HCT116 (cell line): ENCODE data around the gene SLC40A1. TPM values are rescaled to one million over a fixed set of nuclear protein-coding genes. Genes with fewer than 3 reads are reported as not detected.

ENCODE experiments used
- ATAC-seq: fragments of 200-7000 bp; cut with Tn5 transposase; 2 replicates; pipeline ENCODE4 v1.9.1; 2020; ENCODE audit warnings: mild to moderate bottlenecking, moderate library complexity
- BruUV-seq: library from RNA; stranded (reverse); fragments of 400-500 nt; replicated peaks from 2 replicates; lab custom pipeline; 2021; lab: Mats Ljungman, UMichigan
- CTCF ChIA-PET: fragments of 300-600 bp; sonication (Branson Sonifier 250); formaldehyde crosslinking; loops from one replicate; lab custom pipeline; 2021; ENCODE audit warnings: antibody characterized with exemption; lab: Charles Lee
- POLR2A ChIA-PET: fragments of 300-600, 350-600 bp; sonication (Branson Sonifier 250); formaldehyde crosslinking; loops from one replicate; lab custom pipeline; 2021; ENCODE audit warnings: antibody characterized with exemption; lab: Charles Lee
- RAD21 ChIA-PET, 2 experiments: fragments of 300-600 bp; sonication (Branson Sonifier 250); formaldehyde crosslinking; loops; one replicate each; lab custom pipeline; 2023; ENCODE audit warnings: low total read pairs in 2 of 2; ENCODE audit not compliant: uncharacterized antibody in 2 of 2, unreplicated experiment in 2 of 2, low non-redundant PET in 1 of 2; lab: Charles Lee
- DNase-seq: peaks from one replicate; pipeline ENCODE4 v3.0.0-alpha.2; 2010; ENCODE audit warnings: low read depth, low spot score
- H2AFZ ChIP-seq: fragments of 200-600 bp; shearing (Covaris generic), sonication (generic); 2 replicates; pipeline ENCODE4 v1.6.1; 2017; ENCODE audit warnings: low read depth, mixed run types, mixed read lengths, antibody characterized with exemption, low read length; ENCODE audit not compliant: poor library complexity, severe bottlenecking
- H3K27ac ChIP-seq: 2 replicates; pipeline ENCODE4 v1.5.1; 2012; ENCODE audit warnings: low read depth, low read length
- H3K27me3 ChIP-seq: fragments of 200-600 bp; sonication (generic); 2 replicates; pipeline ENCODE4 v1.6.1; 2016; ENCODE audit warnings: mixed run types, low read length, mixed read lengths; ENCODE audit not compliant: insufficient read depth
- H3K36me3 ChIP-seq, 2 experiments: fragments of 200-500 bp in 1 of 2; fragments of 200-600 bp in 1 of 2; sonication (Bioruptor generic) in 1 of 2; sonication (generic) in 1 of 2; 2 replicates each; pipeline versions ENCODE4 v1.5.1 to v1.6.1; 2014 to 2016; ENCODE audit warnings: low read length in 2 of 2, inconsistent platforms in 1 of 2, mixed read lengths in 1 of 2, mixed run types in 1 of 2; ENCODE audit not compliant: insufficient read depth in 2 of 2, control insufficient read depth in 1 of 2
- H3K4me1 ChIP-seq, 2 experiments: fragments of 200-600 bp in 1 of 2; sonication (generic) in 1 of 2; 2 replicates each; pipeline versions ENCODE4 v1.5.1 to v1.6.1; 2012 to 2017; ENCODE audit warnings: low read length in 2 of 2, inconsistent platforms in 1 of 2, mild to moderate bottlenecking in 1 of 2, mixed read lengths in 1 of 2, mixed run types in 1 of 2, moderate library complexity in 1 of 2; ENCODE audit not compliant: insufficient read depth in 2 of 2, control insufficient read depth in 1 of 2
- H3K4me2 ChIP-seq: fragments of 200-600 bp; sonication (generic); 2 replicates; pipeline ENCODE4 v1.6.1; 2017; ENCODE audit warnings: mixed run types, low read length, mixed read lengths
- H3K4me3 ChIP-seq, 2 experiments: fragments of 200-600 bp in 1 of 2; sonication (generic) in 1 of 2; replicated peaks in 1 of 2; 2 replicates each; pipeline ENCODE4 v1.5.1; 2011 to 2016; ENCODE audit warnings: low read length in 2 of 2, control low read depth in 1 of 2, low read depth in 1 of 2, mild to moderate bottlenecking in 1 of 2, mixed read lengths in 1 of 2, mixed run types in 1 of 2
- H3K79me2 ChIP-seq: fragments of 200-600 bp; sonication (generic); 2 replicates; pipeline ENCODE4 v1.6.1; 2017; ENCODE audit warnings: mild to moderate bottlenecking, mixed run types, low read length, moderate library complexity, mixed read lengths; ENCODE audit not compliant: insufficient read depth
- H3K9ac ChIP-seq: fragments of 200-600 bp; sonication (generic); 2 replicates; pipeline ENCODE4 v1.6.1; 2016; ENCODE audit warnings: low read length, mixed read lengths
- H3K9me2 ChIP-seq: fragments of 200-600 bp; sonication (generic), shearing (Covaris generic); 2 replicates; pipeline ENCODE4 v1.6.1; 2017; ENCODE audit warnings: mixed run types, mild to moderate bottlenecking, moderate library complexity; ENCODE audit not compliant: insufficient read depth
- H3K9me3 ChIP-seq, 2 experiments: fragments of 200-500 bp in 1 of 2; fragments of 200-600 bp in 1 of 2; sonication (Bioruptor generic) in 1 of 2; sonication (generic) in 1 of 2; 2 replicates each; pipeline ENCODE4 v1.6.1; 2014 to 2017; ENCODE audit warnings: low read length in 2 of 2, mixed read lengths in 2 of 2, inconsistent platforms in 1 of 2, low read depth in 1 of 2, mild to moderate bottlenecking in 1 of 2, mixed run types in 1 of 2, moderate library complexity in 1 of 2; ENCODE audit not compliant: control insufficient read depth in 1 of 2, insufficient read depth in 1 of 2
- H4K20me1 ChIP-seq: fragments of 200-600 bp; sonication (generic), shearing (Covaris generic); 2 replicates; pipeline ENCODE4 v1.6.1; 2017; ENCODE audit warnings: mixed run types, mild to moderate bottlenecking, moderate library complexity; ENCODE audit not compliant: insufficient read depth
- ELF1 ChIP-seq: IDR thresholded peaks from 2 replicates; pipeline ENCODE4 v1.6.1; 2012; ENCODE audit warnings: low read depth, borderline replicate concordance
- FOSL1 ChIP-seq: IDR thresholded peaks from 2 replicates; pipeline ENCODE4 v1.6.1; 2012; ENCODE audit warnings: low read depth
- RAD21 ChIP-seq: IDR thresholded peaks from 2 replicates; pipeline ENCODE4 v1.6.1; 2012; ENCODE audit warnings: low read depth, mild to moderate bottlenecking
- intact Hi-C: fragments of 100-400 bp; cut with micrococcal nuclease; formaldehyde crosslinking; loops from 2 replicates; pipeline ENCODE4 v1.10.0; 2022
- total RNA-seq: library from RNA; stranded (reverse); gene quantifications from one replicate; pipeline ENCODE4 v1.2.1, GENCODE V29; 2021; ENCODE audit not compliant: unreplicated experiment
- TF ChIP-seq, protein P1 (sequence below), 3 experiments: fragments of 200-600 bp in 1 of 3; sonication (generic) in 1 of 3; IDR thresholded peaks in 2 of 3; conservative IDR thresholded peaks in 1 of 3; 2 replicates each; pipeline ENCODE4 v1.5.1; 2012 to 2017; ENCODE audit warnings: low read depth in 2 of 3, low read length in 2 of 3, antibody characterized with exemption in 1 of 3, borderline replicate concordance in 1 of 3, control low read depth in 1 of 3, mild to moderate bottlenecking in 1 of 3, mixed read lengths in 1 of 3, mixed run types in 1 of 3, moderate library complexity in 1 of 3; ENCODE audit not compliant: insufficient read depth in 1 of 3
- TF ChIP-seq, protein P2 (sequence below): IDR thresholded peaks from 2 replicates; pipeline ENCODE4 v1.6.1; 2012; ENCODE audit warnings: low read depth
- TF ChIP-seq, protein P3 (sequence below): IDR thresholded peaks from 2 replicates; pipeline ENCODE4 v1.6.1; 2012

The SLC40A1 gene
- total RNA-seq, 1 experiment from 2014 or later: 1.5 TPM

DNA sequence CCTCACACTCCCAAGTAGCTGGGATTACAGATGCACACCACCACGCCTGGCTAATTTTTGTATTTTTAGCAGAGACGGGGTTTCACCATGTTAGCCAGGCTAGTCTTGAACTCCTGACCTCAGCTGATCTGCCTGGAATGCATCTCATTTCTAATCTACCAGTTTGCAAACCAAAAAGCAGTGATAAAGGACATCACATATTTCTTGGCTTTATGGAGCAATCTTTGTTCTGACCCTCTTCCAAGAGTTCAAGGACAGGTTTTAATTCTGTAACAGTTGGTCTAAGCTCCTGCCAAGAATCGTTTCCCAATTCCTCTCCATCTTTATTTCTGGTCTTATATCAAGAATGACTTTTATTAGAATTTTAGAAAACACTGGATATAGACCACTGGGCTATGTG, 67.7 kb downstream of the SLC40A1 start:
- no peak overlapping the region for H2AFZ ChIP-seq
- H3K36me3 ChIP-seq: no peaks in the 10 kb centered on the region
- intact Hi-C loops: no loop called here
- BruUV-seq: no TSS peak
- H3K4me3 ChIP-seq: no peak overlapping the region
- ATAC-seq: no peak
- CTCF ChIA-PET: no interaction called here
- no peak overlapping the region for H3K9ac ChIP-seq
- H3K79me2 ChIP-seq: no peaks in the 10 kb centered on the region
- TF ChIP-seq ELF1: no peak
- TF ChIP-seq, protein P1, sequence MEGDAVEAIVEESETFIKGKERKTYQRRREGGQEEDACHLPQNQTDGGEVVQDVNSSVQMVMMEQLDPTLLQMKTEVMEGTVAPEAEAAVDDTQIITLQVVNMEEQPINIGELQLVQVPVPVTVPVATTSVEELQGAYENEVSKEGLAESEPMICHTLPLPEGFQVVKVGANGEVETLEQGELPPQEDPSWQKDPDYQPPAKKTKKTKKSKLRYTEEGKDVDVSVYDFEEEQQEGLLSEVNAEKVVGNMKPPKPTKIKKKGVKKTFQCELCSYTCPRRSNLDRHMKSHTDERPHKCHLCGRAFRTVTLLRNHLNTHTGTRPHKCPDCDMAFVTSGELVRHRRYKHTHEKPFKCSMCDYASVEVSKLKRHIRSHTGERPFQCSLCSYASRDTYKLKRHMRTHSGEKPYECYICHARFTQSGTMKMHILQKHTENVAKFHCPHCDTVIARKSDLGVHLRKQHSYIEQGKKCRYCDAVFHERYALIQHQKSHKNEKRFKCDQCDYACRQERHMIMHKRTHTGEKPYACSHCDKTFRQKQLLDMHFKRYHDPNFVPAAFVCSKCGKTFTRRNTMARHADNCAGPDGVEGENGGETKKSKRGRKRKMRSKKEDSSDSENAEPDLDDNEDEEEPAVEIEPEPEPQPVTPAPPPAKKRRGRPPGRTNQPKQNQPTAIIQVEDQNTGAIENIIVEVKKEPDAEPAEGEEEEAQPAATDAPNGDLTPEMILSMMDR (IDR thresholded peaks at IDR 0.05 in 2 of 3, conservative IDR thresholded peaks at IDR 0.05 in 1 of 3; ENCODE audit: borderline replicate concordance in 1 of 3, insufficient read depth in 1 of 3, low read depth in 2 of 3, low read length in 2 of 3): no peak
- no peak for TF ChIP-seq RAD21
- TF ChIP-seq, protein P2, sequence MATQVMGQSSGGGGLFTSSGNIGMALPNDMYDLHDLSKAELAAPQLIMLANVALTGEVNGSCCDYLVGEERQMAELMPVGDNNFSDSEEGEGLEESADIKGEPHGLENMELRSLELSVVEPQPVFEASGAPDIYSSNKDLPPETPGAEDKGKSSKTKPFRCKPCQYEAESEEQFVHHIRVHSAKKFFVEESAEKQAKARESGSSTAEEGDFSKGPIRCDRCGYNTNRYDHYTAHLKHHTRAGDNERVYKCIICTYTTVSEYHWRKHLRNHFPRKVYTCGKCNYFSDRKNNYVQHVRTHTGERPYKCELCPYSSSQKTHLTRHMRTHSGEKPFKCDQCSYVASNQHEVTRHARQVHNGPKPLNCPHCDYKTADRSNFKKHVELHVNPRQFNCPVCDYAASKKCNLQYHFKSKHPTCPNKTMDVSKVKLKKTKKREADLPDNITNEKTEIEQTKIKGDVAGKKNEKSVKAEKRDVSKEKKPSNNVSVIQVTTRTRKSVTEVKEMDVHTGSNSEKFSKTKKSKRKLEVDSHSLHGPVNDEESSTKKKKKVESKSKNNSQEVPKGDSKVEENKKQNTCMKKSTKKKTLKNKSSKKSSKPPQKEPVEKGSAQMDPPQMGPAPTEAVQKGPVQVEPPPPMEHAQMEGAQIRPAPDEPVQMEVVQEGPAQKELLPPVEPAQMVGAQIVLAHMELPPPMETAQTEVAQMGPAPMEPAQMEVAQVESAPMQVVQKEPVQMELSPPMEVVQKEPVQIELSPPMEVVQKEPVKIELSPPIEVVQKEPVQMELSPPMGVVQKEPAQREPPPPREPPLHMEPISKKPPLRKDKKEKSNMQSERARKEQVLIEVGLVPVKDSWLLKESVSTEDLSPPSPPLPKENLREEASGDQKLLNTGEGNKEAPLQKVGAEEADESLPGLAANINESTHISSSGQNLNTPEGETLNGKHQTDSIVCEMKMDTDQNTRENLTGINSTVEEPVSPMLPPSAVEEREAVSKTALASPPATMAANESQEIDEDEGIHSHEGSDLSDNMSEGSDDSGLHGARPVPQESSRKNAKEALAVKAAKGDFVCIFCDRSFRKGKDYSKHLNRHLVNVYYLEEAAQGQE: no peak
- TF ChIP-seq, protein P3, sequence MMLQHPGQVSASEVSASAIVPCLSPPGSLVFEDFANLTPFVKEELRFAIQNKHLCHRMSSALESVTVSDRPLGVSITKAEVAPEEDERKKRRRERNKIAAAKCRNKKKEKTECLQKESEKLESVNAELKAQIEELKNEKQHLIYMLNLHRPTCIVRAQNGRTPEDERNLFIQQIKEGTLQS: no peak
- no peak for TF ChIP-seq FOSL1
- no peaks in the 10 kb centered on the region for H3K27me3 ChIP-seq
- H3K9me3 ChIP-seq: no peaks in the 10 kb centered on the region
- RAD21 ChIA-PET: no interaction called here
- no peak overlapping the region for H3K4me2 ChIP-seq
- DNase-seq: no peak
- H3K4me1 ChIP-seq: no peaks in the 10 kb centered on the region
- POLR2A ChIA-PET: interaction anchor here (1.2 kb wide), 1 partner anchor 8 kb away, joined by 4 read pairs; no protein-coding TSS in a partner anchor
- no peaks in the 10 kb centered on the region for H4K20me1 ChIP-seq
- H3K9me2 ChIP-seq: no peaks in the 10 kb centered on the region
- no peak overlapping the region for H3K27ac ChIP-seq
